HG02840 (cell line): Measurements from ENCODE around the gene CFAP410.
"Not testable (repeated sequence)": the region's sequence is repeated elsewhere in the genome, so short reads cannot be mapped to it uniquely, and the experiment has no call there.

Source experiments
- ATAC-seq: cut with Tn5 transposase; IDR thresholded peaks from one replicate; pipeline ENCODE4 v1.9.1; 2021; ENCODE audit warnings: mild to moderate bottlenecking, moderate library complexity, moderate number of reproducible peaks; ENCODE audit not compliant: unreplicated experiment, low FRiP score

Gene CFAP410

DNA sequence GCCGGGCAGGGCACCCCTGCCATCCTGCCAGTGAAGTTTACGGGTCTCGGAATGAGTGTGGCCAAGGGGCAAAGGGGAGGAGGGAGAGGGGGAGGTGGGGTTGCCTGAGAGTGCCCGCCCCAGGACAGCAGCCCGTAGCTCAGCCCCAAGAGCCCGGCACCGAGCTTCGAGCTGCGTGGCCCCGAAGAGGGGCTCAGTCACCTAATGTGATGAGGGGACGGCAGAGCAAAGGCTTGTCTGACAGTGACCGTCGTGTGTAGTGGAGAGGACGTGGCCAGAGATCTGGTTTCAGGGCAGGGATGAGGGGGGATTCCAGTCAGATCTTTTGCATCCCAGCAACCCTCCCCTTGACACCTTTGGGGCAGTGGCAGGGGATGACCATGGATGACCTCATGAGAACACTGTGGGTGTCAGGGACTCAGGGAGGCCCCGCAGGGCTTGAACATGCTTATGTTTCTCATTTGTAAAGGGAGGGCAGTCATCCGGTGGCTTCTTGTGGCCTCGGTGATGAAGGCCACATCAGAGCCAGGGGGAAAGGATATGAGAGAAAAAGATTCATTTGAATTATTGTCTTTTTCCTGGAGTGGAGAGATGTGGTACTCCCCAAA lies 13.2 kb upstream of the CFAP410 start:
- no peak for ATAC-seq

DNA sequence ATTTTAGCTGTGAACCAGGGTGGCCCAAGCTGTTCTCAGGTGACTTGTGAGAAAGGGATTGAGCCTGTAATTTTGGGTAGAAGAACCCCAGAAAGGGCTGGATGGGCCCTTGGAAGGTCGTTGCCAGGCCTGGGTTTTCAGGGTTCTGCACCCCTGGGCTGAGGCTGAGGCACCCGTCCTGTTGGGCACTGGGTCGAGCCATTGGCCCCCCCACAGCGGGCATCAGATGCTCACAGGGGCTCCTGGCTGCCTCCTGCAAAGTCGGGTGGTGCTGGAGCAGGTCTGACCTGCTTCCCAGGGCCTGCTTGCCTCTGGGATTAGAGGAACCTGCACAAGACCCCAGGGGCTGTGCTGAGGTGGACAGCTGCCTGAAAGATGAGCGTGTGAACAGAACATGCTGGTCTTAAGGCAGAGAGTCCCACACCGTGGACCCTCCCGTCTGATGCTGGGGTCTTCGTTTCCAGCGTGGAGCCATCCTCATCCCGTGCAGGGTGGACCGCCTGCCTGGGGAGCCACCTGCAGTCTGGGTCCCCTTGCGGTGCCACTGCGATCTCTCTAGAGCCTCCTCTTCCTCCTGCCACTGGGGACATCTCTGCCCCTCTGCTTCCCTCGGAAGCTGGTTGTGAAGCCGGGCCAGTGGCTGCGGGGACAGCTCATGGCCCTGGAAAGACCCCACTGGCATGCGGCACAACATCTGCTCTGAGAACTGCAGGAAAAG lies 12.5 kb upstream of the CFAP410 start:
- no peak for ATAC-seq

DNA sequence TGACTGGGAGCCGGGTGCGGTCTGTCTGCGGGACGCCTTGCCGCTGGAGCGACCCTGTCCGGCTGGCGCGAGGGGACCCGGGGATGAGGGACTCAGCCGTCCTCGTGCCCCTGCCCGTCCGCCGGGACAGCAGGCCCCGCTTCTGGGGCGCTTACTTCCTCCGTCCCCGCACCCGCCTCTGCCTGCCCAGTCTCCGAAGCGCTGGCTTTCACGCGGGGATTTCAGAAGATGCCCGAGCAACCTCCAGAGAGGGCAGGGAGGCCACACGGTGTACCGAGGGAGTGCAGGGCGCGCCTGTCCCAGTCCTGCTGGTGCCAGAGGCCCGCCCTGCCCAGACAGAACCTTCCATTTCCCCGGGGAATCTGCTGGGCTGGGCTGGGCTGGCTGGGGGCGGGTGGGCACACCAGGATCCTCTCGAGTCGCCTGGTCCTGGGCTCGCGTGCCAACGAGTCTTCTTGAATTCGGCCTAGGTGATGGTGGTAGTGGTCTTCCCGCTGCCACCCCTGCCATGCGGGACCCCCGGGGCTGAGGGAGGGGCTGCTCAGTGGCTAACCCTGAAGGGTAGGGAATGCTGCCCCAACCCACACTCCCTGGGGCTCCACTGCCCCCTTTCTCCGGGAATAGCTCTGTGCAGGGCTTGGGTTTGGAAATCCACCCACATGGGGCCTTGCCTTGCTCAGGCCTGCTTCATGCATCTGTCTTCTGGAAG lies 11.7 kb upstream of the CFAP410 start:
- ATAC-seq: no peak

DNA sequence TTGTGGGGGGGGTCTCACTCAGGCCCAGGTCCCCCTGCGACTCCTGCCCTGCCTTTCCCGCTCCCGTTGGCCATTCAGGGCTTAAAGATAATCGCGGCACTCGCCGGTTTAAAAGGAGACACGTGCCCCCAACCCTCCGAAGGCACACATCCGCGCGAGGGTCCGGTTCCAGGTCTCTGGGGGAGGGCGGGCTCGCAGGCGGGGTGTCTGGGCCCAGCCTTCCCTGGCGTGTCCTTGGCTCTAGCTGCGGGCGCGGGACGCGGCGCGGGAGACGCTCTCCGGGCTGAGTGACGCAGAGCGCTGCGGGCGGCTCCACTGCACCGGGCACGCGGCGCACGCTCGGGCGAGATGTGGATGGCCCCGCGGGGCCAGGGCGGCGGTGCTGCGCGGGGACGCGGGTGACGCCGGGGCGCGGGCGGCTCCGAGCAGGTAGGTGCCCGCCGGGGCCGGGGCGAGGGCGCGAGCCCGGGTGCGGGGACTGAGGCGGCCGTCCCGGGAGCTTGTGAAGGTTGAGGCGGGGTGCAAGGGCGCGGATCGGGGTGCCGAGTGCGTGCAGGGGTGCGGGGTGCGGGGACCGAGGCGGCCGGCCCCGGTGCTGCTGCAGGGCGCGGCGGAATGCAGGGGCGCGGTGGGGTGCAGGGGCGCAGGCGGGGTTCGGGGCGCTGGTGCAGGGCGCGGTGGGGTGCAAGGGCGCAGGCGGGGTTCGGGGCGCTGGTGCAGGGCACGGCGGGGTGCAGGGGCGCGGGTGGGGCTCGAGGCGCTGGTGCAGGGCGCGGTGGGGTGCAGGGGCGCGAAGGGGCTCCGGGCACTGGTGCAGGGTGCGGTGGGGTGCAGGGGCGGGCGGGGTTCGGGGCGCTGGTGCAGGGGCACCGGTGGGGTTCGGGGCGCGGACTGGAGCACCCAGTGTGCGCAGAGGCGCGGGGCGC lies 10.9 kb upstream of the CFAP410 start:
- no peak for ATAC-seq

DNA sequence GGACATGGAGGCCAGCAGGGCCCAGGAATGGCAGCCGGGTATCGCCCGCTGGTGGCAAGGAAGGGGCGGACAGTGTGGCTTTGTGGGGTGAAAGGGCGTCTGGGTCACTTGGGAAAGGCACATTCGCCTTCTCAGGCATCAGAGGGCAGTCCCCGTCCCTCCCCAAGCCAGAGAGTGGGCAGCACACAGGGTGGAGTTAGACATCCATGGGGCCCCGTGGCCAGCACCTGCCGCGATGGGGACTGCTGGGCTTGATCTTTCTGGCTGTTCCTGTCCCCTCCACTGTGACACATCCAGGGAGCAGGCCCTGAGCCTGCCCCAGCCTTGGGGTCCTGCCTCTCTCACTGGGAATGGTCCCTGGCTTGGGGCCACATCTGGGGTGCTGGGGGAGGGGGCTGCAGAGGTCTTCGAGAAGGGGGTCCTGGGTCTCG lies 10.2 kb upstream of the CFAP410 start:
- ATAC-seq: no peak

DNA sequence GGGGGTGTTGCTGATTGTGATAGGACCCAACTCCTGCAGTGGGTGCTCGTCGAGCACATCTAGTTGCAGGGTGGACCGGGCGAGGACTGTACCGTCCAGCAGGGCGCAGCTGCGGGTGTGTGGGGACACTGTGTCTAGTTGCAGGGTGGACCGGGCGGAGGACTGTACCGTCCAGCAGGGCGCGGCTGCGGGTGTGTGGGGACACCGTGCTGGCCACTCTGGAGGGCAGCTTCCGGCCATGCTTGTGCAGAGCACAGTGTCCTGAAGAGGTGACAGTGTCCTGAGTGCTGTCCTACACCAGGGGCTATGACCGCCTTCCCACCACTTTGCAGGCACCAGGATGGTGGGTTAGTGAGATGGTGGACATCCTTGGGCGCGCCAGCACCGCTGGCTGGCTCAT lies 9.7 kb upstream of the CFAP410 start:
- no peak for ATAC-seq

DNA sequence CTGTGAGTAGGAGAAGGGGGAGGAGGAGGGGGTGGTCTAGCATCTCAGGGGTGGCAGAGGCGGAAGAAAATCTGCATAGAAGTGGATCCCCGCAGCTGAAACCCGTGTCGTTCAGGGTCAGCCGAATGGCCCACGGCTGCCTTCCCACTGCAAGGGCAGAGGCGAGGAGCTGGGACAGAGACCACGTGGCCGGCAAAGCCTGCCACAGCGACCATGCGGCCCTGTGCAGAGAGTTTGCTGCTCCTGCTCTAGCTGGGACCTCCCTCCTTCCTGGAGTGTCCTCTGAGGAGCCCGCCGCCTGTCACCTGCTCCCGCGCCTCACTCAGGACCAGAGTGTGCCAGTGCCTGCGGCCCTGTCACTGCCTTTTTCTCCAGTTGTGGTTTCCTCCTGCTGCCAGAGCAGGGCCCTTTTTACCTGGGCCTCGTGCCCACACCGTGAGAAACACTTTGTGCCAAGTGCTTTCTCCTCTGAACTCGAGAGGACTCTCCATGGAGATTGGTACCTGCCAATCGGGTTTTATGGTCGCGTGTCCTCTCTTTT lies 8.8 kb upstream of the CFAP410 start:
- no peak for ATAC-seq

DNA sequence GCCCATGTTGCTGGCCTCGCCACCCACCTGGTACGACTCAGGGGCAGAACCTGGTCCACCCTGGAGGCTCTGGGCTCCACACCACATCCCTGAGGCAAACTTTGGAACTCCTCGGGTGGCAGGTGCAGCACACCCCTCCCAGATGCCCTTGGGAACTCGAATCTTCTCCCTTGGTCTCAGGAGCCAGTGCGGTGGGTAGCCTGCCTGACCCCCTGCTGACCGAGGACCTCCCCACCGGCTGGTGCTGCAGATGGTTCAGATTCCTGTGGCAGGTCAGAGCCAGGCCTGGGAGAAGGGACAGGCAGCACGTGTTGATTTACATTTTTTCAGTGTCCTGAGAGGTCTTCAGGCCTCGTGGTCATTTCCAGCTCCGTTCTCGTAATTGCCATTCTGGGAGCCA lies 6.3 kb upstream of the CFAP410 start:
- ATAC-seq: no peak

DNA sequence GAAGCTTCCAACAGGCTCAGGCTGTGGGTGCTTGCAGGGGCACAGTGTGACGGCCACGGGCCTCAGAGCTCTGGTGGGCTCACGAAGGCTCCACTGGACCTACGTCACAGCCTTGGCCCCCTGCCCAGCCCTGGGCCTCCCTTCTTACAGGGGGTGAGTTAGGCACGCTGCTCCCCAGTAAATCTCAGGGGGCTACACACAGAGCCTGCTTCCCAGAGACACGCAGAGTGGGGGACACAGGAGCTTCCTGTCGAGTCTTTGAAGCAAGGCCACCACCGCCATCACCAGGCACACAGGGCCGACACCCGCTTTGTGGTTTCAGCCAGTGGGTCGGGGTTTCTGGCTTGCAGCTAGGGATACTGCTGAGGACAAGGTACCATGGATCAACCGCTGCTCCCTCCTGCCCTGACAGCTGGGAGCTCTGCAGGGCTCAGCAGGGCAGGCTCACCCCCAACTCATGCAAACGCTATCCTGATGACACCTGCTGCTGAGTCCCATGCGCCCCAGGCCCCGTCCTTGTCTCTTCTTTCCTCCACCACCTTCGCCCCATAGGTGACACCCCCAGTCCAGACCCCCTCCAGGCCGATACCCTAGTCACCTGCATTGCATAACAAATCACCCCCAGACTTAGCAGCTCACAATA lies 5.5 kb upstream of the CFAP410 start:
- no peak for ATAC-seq

DNA sequence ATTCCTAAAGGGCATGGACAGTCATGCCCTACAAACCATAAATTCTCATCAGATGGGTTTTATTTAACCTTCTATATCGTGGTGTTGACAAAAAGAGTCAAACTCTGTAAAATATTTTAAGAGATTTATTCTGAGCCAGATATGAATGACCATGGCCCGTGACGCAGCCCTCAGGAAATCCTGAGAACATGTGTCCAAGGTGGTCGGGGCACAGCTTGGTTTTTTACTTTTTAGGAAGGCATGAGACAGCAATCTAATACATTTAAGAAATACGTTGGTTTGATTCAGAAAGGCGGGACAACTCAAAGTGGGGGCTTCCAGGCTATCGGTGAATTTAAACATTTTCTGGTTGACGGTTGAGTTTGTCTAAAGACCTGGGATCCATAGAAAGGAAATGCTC lies 3.8 kb upstream of the CFAP410 start:
- ATAC-seq: not testable (repeated sequence)

DNA sequence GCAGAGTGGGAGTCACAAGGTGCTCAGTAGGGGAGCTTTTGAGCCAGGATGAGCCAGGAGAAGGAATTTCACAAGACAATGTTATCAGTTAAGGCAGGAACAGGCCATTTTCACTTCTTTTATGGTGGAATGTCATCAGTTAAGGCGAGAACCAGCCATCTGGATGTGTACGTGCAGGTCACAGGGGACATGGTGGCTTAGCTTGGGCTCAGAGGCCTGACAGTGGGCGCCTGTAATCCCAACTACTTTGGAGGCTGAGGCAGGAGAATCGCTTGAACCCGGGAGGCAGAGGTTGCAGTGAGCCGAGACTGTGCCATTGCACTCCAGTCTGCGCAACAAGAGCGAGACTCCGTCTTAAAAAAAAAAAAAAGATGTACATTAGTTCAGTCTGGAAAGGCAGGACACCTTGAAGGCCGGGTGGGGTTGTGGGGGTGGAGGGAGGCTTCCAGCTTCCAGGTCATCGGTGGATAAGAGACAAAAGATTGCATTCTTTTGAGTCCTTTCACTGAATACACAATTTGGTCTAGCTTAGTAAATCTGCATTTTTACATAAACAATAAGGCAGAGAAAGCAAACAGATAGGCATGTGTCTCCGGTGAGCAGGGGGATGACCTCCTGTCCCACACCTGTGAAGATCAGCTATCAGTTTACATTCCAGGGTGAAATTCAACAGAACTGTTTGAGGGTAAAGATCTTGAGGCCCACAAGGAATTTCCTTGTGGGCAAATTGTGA lies 2.7 kb upstream of the CFAP410 start:
- not testable (repeated sequence) for ATAC-seq

DNA sequence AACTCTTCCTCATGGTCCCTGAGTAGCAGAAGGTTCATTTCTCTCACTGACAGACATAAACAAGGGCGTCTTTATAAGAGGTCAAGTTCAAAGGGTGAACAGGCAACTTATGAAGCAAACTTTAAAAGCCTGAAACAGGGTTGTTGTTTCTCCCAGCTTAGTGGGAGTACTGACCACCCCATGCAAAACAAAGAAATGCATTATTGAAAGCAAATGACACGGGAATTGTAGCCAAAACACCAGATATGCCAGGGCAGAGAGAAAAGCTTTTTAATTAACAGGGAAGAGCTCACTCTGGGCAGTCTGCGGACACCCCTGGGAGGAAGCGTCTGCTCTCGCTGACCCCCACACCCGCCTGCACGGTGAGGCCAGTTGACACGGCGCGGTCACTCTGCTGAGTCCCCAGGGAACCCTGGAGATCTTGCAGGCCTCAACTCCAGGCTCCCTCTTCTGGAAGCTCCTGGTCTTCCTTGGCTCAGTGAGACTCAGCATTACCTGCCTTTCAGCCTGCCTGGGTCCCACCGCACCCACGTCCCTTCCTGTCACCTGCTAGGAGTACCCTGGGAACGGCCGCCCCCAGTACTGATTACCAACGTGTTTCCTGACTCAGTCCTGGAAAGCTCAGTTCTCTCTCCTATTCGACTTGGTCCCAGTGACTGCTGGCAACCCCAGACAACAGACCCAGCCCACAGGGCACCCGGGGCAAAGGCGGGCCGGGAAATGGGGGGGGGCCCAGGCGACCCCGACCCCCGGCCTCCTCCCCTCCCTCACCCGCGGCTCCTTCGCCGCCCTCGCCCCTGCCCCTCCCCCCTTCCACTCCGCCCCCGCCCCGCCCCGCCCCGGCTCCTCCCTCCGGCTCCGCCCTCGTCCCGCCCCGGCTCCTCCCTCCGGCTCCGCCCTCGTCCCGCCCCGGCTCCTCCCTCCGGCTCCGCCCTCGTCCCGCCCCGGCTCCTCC lies 972 bp downstream of the CFAP410 start:
- ATAC-seq: no peak

DNA sequence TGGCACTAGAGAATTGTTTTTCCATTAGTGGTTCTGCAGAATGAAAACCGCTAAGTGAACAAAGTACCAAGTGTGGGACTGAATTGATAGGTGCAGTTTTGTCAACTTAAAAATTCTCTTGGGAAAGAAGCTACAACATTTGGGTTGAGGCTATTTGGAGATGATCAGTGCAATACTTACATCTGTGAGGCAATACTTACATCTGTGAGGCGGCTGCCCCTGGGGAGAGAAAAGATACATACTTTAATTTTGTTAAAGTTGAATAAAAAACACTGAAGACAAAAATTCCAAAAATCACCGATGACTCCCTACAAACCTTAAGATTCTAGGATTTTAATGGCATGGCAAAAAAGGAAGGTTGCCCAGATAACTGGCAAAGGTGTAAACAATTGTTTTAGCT lies 1.7 kb downstream of the CFAP410 start:
- no peak for ATAC-seq

DNA sequence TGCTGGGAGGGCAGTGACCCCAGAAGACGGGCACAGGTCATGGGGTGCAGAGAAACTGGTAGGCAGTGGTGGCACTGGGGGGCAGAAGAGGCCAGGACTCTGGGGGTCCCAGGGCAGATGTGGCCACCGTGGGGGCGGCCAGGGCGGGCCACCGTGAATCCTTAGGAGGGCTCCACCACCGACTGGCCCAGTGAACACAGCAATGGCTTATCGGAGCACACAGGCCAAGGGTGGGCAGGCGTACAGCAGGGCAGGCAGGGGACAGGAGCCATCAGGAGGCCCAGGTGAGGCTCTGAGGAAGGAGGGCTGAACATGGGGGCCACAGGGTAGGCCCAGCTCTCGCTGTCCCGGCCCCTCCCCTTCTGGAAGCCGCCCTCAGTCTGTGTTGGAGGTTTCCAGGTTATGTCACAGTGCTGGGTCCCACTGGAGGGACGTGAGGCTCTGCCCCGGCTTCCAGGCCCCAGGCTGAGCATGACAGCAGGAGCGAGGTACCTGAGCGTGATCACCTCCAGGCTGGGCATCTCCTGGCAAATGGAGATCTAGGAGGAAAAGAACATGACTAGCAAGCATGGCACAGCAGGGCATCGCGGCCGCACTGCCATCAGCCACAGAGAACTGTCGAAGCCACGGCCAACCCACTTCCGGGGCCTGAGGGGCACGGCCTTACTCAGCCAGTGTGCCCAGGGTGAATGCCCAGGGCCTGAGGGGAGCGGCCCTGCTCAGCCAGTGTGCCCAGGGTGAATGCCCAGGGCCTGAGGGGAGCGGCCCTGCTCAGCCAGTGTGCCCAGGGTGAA lies 3.7 kb downstream of the CFAP410 start:
- ATAC-seq: no peak

DNA sequence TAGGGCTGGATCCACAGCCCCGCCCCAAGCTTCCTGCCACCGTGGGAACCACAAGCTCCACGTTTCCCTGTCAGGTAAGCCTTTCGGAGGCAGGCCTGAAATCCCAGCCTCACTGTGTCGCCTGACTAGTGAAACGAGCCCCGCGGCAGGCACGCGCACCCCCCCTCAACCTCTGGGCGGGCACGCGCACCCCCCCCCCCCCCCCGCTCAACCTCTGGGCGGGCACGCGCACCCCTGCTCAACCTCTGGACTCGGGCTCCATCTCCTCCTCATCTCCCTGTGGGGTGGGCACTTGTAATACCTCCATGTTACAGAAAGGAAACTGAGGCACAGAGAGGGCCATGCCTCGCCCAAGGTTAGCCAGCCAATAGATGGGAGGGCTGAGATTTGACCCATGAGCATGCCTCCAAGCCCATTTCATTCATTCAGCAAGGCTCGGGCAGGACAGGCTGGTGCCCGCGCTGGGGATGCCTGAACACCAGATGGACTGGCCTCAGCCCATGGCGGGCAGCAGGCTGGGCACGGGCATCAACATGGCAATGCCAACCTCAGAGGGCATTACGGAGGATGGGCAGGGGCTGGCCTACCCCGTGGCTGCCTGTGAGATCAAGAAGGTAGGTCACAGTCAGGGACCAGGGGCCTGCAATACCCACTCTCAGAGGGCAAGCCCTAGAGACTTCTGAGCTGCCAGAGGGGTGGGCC lies 4.7 kb downstream of the CFAP410 start:
- ATAC-seq: no peak

DNA sequence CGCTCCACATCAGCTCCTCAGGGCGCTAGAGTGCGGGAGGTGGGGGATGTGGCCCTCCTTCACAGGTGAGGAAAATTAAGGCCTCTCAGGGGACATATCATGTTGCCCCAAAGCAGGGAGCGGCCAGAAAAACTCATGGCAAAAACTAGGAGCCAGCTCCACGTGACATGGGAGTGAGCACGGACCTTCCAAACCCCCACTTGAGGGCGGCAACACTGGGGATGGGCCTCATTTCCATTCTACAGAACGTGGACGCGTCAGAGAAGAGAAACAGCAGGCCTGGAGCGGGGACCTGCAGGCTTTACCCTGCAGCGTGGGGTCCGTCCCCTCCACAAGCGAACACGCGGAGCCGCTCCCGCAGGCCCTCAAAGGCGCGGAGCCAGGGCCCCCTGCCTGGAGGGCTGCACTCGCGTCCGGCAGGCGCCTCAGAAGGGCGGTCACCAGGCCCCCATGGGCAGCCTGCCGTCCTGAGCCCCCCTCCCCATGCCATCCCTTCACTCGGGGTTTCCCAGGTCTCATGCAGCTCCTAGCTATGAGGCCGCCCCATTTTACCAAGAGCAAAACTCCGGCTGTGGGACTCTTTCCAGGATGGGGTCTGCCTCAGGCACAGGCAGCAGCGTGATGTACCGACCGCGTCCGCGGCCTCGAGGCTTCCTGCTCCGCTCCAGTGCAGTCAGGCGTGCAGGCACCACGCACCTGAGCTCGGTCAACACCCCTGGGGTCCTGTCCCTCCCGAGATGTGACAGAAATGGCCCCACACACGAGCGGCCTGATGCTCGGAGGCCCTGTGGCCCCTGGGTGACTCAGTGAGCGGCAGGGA lies 5.5 kb downstream of the CFAP410 start:
- ATAC-seq: no peak
